Activated T-cell treated with anti-CD3 and anti-CD28 coated beads for 24 hours (primary cell): ENCODE data around the gene RUVBL2.

ENCODE experiments used
- DNase-seq: peaks from one replicate; pipeline ENCODE4 v3.0.0-alpha.2; 2020; ENCODE audit warnings: low read depth

The RUVBL2 gene

GRCh38 chr19:48964205-48965039, 29.3 kb upstream of the RUVBL2 start:
- no peak for DNase-seq

- DNase-seq, result peak; percentile 87
Observed at GRCh38 chr19:48965040-48965805, 28.5 kb upstream of the RUVBL2 start, which contains the start of gene FTL. Gene FTL (plus strand): TSS chr19:48965309. CDS start chr19:48965508, 199 bp downstream.

- peak; percentile 85 for DNase-seq
Observed at GRCh38 chr19:48965806-48966540, 27.7 kb upstream of the RUVBL2 start.

- no peak for DNase-seq
Observed at GRCh38 chr19:48966541-48967345, 26.9 kb upstream of the RUVBL2 start.

GRCh38 chr19:48967346-48968178, 26.1 kb upstream of the RUVBL2 start:
- no peak for DNase-seq

- DNase-seq, result no peak
Observed at GRCh38 chr19:48968179-48968661, 25.5 kb upstream of the RUVBL2 start.

GRCh38 chr19:48968813-48969218, 24.9 kb upstream of the RUVBL2 start:
- no peak for DNase-seq

- no peak for DNase-seq
Observed at GRCh38 chr19:48969276-48970138, 24.2 kb upstream of the RUVBL2 start.

- no peak for DNase-seq
Observed at GRCh38 chr19:48970139-48970766, 23.4 kb upstream of the RUVBL2 start.

GRCh38 chr19:48970923-48971395, 22.7 kb upstream of the RUVBL2 start:
- peak; percentile 75 for DNase-seq

- DNase-seq, result no peak
Observed at GRCh38 chr19:48975947-48976847, 17.5 kb upstream of the RUVBL2 start.

- DNase-seq, result no peak
Observed at GRCh38 chr19:48977061-48977460, 16.6 kb upstream of the RUVBL2 start.

GRCh38 chr19:48982280-48982679, 11.4 kb upstream of the RUVBL2 start:
- no peak for DNase-seq

GRCh38 chr19:48985711-48986110, 8.0 kb upstream of the RUVBL2 start:
- no peak for DNase-seq

GRCh38 chr19:48986211-48986610, 7.5 kb upstream of the RUVBL2 start:
- no peak for DNase-seq

- no peak for DNase-seq
Observed at GRCh38 chr19:48987323-48987722, 6.4 kb upstream of the RUVBL2 start.

GRCh38 chr19:48988286-48988685, 5.4 kb upstream of the RUVBL2 start:
- DNase-seq, result no peak

- DNase-seq, result no peak
Observed at GRCh38 chr19:48988860-48989259, 4.8 kb upstream of the RUVBL2 start.
